ENCODE data around the gene PTPRG. TPM values are rescaled to one million over a fixed set of nuclear protein-coding genes. Genes with fewer than 3 reads are reported as not detected.

The PTPRG gene
- polyA plus RNA-seq, 3 donors = 5.6 to 45.7 (median 13.3) TPM

GRCh38 chr3:61872077-61872706 is 310.8 kb downstream of the PTPRG start:
- no peak overlapping the region for H3K27ac ChIP-seq (ENCODE audit: low read depth, low read length)
- WGBS, 3 donors = 71 to 80% (median 76%) methylated on average over 5 of the region's 5 CpGs

GRCh38 chr3:61875046-61875844 is 313.9 kb downstream of the PTPRG start:
- no peak overlapping the region for H3K27ac ChIP-seq (ENCODE audit: low read depth, low read length)

GRCh38 chr3:61875976-61876671 is 314.8 kb downstream of the PTPRG start:
- WGBS, 3 donors = 78 to 88% (median 81%) methylated on average over 4 of the region's 4 CpGs
- no peak overlapping the region for H3K27ac ChIP-seq (ENCODE audit: low read depth, low read length)

More at GRCh38 chr3:61875046-61875844, 313.9 kb downstream of the PTPRG start:
- 82 to 86% (median 84%) methylated on average over 11 of the region's 11 CpGs for WGBS, 3 donors

- 46 to 80% (median 61%) methylated on average over 2 of the region's 2 CpGs for WGBS, 3 donors
These were observed 315.4 kb downstream of the PTPRG start for GRCh38 chr3:61876797-61877196.

GRCh38 chr3:61877359-61878138 is 316.2 kb downstream of the PTPRG start:
- WGBS, 3 donors = 43 to 68% (median 61%) methylated on average over 6 of the region's 6 CpGs
- H3K27ac ChIP-seq (ENCODE audit: low read depth, low read length) = no peak overlapping the region

More at GRCh38 chr3:61876797-61877196, 315.4 kb downstream of the PTPRG start:
- no peak overlapping the region for H3K27ac ChIP-seq (ENCODE audit: low read depth, low read length)

GRCh38 chr3:61882253-61882652 is 320.9 kb downstream of the PTPRG start:
- H3K27ac ChIP-seq (ENCODE audit: low read depth, low read length) = no peak overlapping the region

- no peak overlapping the region for H3K27ac ChIP-seq (ENCODE audit: low read depth, low read length)
- WGBS, 3 donors = 46 to 90% (median 85%) methylated on average over 4 of the region's 4 CpGs
These were observed 323.4 kb downstream of the PTPRG start for GRCh38 chr3:61884794-61885193.

GRCh38 chr3:61885414-61885813 is 324.0 kb downstream of the PTPRG start:
- no peak overlapping the region for H3K27ac ChIP-seq (ENCODE audit: low read depth, low read length)
- 88 to 96% (median 91%) methylated on average over 5 of the region's 6 CpGs for WGBS, 3 donors

GRCh38 chr3:61887206-61887605 is 325.8 kb downstream of the PTPRG start:
- WGBS, 3 donors = 87 to 92% (median 89%) methylated on average over 1 of the region's 1 CpG

GRCh38 chr3:61889259-61889658 is 327.9 kb downstream of the PTPRG start:
- H3K27ac ChIP-seq (ENCODE audit: low read depth, low read length) = no peak overlapping the region
- 42 to 87% (median 77%) methylated on average over 6 of the region's 6 CpGs for WGBS, 3 donors

More at GRCh38 chr3:61887206-61887605, 325.8 kb downstream of the PTPRG start:
- H3K27ac ChIP-seq (ENCODE audit: low read depth, low read length) = no peak overlapping the region

- no peak overlapping the region for H3K27ac ChIP-seq (ENCODE audit: low read depth, low read length)
- WGBS, 3 donors = 88 to 100% (median 90%) methylated on average over 3 of the region's 3 CpGs
These were observed 328.8 kb downstream of the PTPRG start for GRCh38 chr3:61890167-61890566.

GRCh38 chr3:61890586-61890985 is 329.2 kb downstream of the PTPRG start:
- no peak overlapping the region for H3K27ac ChIP-seq (ENCODE audit: low read depth, low read length)
- WGBS, 3 donors = 91 to 95% (median 91%) methylated on average over 2 of the region's 2 CpGs

- H3K27ac ChIP-seq (ENCODE audit: low read depth, low read length) = no peak overlapping the region
- 85 to 89% (median 88%) methylated on average over 4 of the region's 4 CpGs for WGBS, 3 donors
These were observed 331.5 kb downstream of the PTPRG start for GRCh38 chr3:61892891-61893290.

- H3K27ac ChIP-seq (ENCODE audit: low read depth, low read length) = no peak overlapping the region
- WGBS, 3 donors = 60 to 81% (median 79%) methylated on average over 5 of the region's 5 CpGs
These were observed 332.6 kb downstream of the PTPRG start for GRCh38 chr3:61893840-61894566.

GRCh38 chr3:61894988-61895935 is 333.9 kb downstream of the PTPRG start:
- 29 to 46% (median 34%) methylated on average over 7 of the region's 7 CpGs for WGBS, 3 donors
- no peak overlapping the region for H3K27ac ChIP-seq (ENCODE audit: low read depth, low read length)

GRCh38 chr3:61896251-61896650 is 334.9 kb downstream of the PTPRG start:
- WGBS, 3 donors = 66 to 95% (median 90%) methylated on average over 2 of the region's 2 CpGs

GRCh38 chr3:61897848-61898247 is 336.5 kb downstream of the PTPRG start:
- WGBS, 3 donors = 80 to 97% (median 85%) methylated on average over 2 of the region's 2 CpGs
- no peak overlapping the region for H3K27ac ChIP-seq (ENCODE audit: low read depth, low read length)

More at GRCh38 chr3:61896251-61896650, 334.9 kb downstream of the PTPRG start:
- H3K27ac ChIP-seq (ENCODE audit: low read depth, low read length) = no peak overlapping the region
